Upper lobe of left lung (tissue), 4 donors: ENCODE data around the gene RRAD.

ENCODE experiments used
- CTCF ChIP-seq, 6 experiments: fragments of 450-650 bp in 4 of 6; fragments of 200-600 bp in 2 of 6; sonication (generic) in 2 of 6; IDR thresholded peaks; one replicate each; pipeline ENCODE4 v1.5.1; 2016 to 2019; ENCODE audit warnings: antibody characterized with exemption in 6 of 6
- EP300 ChIP-seq, 4 donors: sonication (generic); formaldehyde crosslinking; IDR thresholded peaks; one replicate each; pipeline ENCODE4 v1.5.1; 2017; ENCODE audit warnings: antibody characterized with exemption in 4 of 4, control low read depth in 2 of 4
- POLR2A ChIP-seq, 4 donors: fragments of 450-650 bp; IDR thresholded peaks; one replicate each; pipeline ENCODE4 v1.5.1; 2016 to 2017; ENCODE audit warnings: antibody characterized with exemption in 4 of 4, mild to moderate bottlenecking in 2 of 4

GRCh38 chr16:66948134-66948836 lies 22.9 kb upstream of the RRAD start:
- TF ChIP-seq CTCF (IDR thresholded peaks at IDR 0.05) (no peak), POLR2A (IDR thresholded peaks at IDR 0.05) (no peak), EP300 (IDR thresholded peaks at IDR 0.05) (no peak)
